HEK293 (cell line): ENCODE data around the gene CRACDL.

Experiments
- BCL11A ChIP-seq: fragments of 450-650 bp; formaldehyde crosslinking; IDR thresholded peaks from 2 replicates; pipeline ENCODE4 v1.5.1; 2016; ENCODE audit warnings: low read depth, missing biosample characterization, missing genetic modification characterization
- CTCF ChIP-seq: fragments of 450-650 bp; formaldehyde crosslinking; IDR thresholded peaks from 2 replicates; pipeline ENCODE4 v1.5.1; 2016; ENCODE audit warnings: missing biosample characterization, missing genetic modification characterization
- MYNN ChIP-seq: fragments of 450-650 bp; formaldehyde crosslinking; IDR thresholded peaks from 2 replicates; pipeline ENCODE4 v1.5.1; 2016; ENCODE audit warnings: missing biosample characterization, missing genetic modification characterization, borderline replicate concordance
- ZNF114 ChIP-seq: fragments of 450-650 bp; formaldehyde crosslinking; IDR thresholded peaks from 2 replicates; pipeline ENCODE4 v1.5.0; 2017; ENCODE audit warnings: missing biosample characterization, missing genetic modification characterization
- ZNF121 ChIP-seq: fragments of 450-650 bp; formaldehyde crosslinking; IDR thresholded peaks from 2 replicates; pipeline ENCODE4 v1.5.1; 2016; ENCODE audit warnings: missing biosample characterization, missing genetic modification characterization
- ZNF146 ChIP-seq: fragments of 450-650 bp; formaldehyde crosslinking; IDR thresholded peaks from 2 replicates; pipeline ENCODE4 v1.5.1; 2016; ENCODE audit warnings: missing biosample characterization, missing genetic modification characterization
- ZNF2 ChIP-seq: fragments of 450-650 bp; formaldehyde crosslinking; IDR thresholded peaks from 2 replicates; pipeline ENCODE4 v1.5.1; 2016; ENCODE audit warnings: missing biosample characterization, missing genetic modification characterization
- ZNF274 ChIP-seq, 2 experiments: fragments of 200-500 bp in 1 of 2; fragments of 450-650 bp in 1 of 2; sonication (Bioruptor generic) in 1 of 2; formaldehyde crosslinking in 1 of 2; IDR thresholded peaks; 2 replicates each; pipeline versions ENCODE4 v1.5.1 to v1.6.1; 2014 to 2016; ENCODE audit warnings: borderline replicate concordance in 1 of 2, inconsistent platforms in 1 of 2, low read length in 1 of 2, missing biosample characterization in 1 of 2, missing genetic modification characterization in 1 of 2
- ZNF555 ChIP-seq: fragments of 450-650 bp; formaldehyde crosslinking; conservative IDR thresholded peaks from 2 replicates; pipeline ENCODE4 v1.5.1; 2017; ENCODE audit warnings: missing biosample characterization, mild to moderate bottlenecking, missing genetic modification characterization, inconsistent platforms
- ZNF639 ChIP-seq: fragments of 450-650 bp; formaldehyde crosslinking; IDR thresholded peaks from 2 replicates; pipeline ENCODE4 v1.5.1; 2016; ENCODE audit warnings: missing biosample characterization, missing genetic modification characterization

- TF ChIP-seq ZNF121 (tag by site-specific recombination) (no peak), ZNF639 (tag by site-specific recombination) (no peak), CTCF (no peak), ZNF2 (no peak), ZNF114 (tag by site-specific recombination) (no peak), ZNF274 (IDR thresholded peaks at IDR 0.05; ENCODE audit: low read length) (no peak), ZNF274 (tag by site-specific recombination; IDR thresholded peaks at IDR 0.05; ENCODE audit: borderline replicate concordance) (no peak), ZNF555 (no peak), MYNN (no peak), BCL11A (no peak), ZNF146 (no peak)
Measured at GRCh38 chr2:98826856-98827255, 109.2 kb downstream of the CRACDL start.
